Neural progenitor cell (in vitro differentiated cells): ENCODE measurements around the gene TMEM39A. TPM values are rescaled to one million over a fixed set of nuclear protein-coding genes. Genes with fewer than 3 reads are reported as not detected.

Experiments
- DNase-seq: peaks from one replicate; pipeline ENCODE4 v3.0.0-alpha.2; 2016; ENCODE audit warnings: low spot score
- H2AFZ ChIP-seq: fragments of 200-600 bp; sonication (generic); replicated peaks from 2 replicates; pipeline ENCODE4 v1.6.1; 2016; ENCODE audit warnings: antibody characterized with exemption
- H3F3A ChIP-seq: fragments of 200-600 bp; sonication (generic); 2 replicates; pipeline ENCODE4 v1.6.1; 2016; ENCODE audit warnings: antibody characterized with exemption, low read depth
- H3K27ac ChIP-seq: fragments of 200-600 bp; sonication (generic); 2 replicates; pipeline ENCODE4 v1.5.1; 2016; ENCODE audit warnings: mild to moderate bottlenecking
- H3K27me3 ChIP-seq: fragments of 200-600 bp; sonication (generic); 2 replicates; pipeline ENCODE4 v1.6.1; 2016; ENCODE audit warnings: mild to moderate bottlenecking, moderate library complexity
- H3K36me3 ChIP-seq: fragments of 200-600 bp; sonication (generic); 2 replicates; pipeline ENCODE4 v1.5.1; 2016
- H3K4me1 ChIP-seq: fragments of 200-600 bp; sonication (generic); 2 replicates; pipeline ENCODE4 v1.6.1; 2016; ENCODE audit warnings: mixed run types
- H3K4me2 ChIP-seq: fragments of 200-600 bp; sonication (generic); 2 replicates; pipeline ENCODE4 v1.6.1; 2016
- H3K4me3 ChIP-seq: fragments of 200-600 bp; sonication (generic); 2 replicates; pipeline ENCODE4 v1.5.1; 2016
- H3K79me2 ChIP-seq: fragments of 200-600 bp; sonication (generic); 2 replicates; pipeline ENCODE4 v1.6.1; 2016; ENCODE audit warnings: low read depth
- H3K9ac ChIP-seq: fragments of 200-600 bp; sonication (generic); 2 replicates; pipeline ENCODE4 v1.6.1; 2016
- H3K9me3 ChIP-seq: fragments of 200-600 bp; sonication (generic); 2 replicates; pipeline ENCODE4 v1.5.1; 2016; ENCODE audit warnings: low read depth
- H4K20me1 ChIP-seq: fragments of 200-600 bp; sonication (generic); 2 replicates; pipeline ENCODE4 v1.6.1; 2016; ENCODE audit warnings: low read depth
- H3K27ac Mint-ChIP-seq: 3 replicates; pipeline ENCODE4 v1.8.0; 2021; ENCODE audit warnings: mixed read lengths
- H3K27me3 Mint-ChIP-seq: 2 replicates; pipeline ENCODE4 v1.8.0; 2022; ENCODE audit warnings: low read depth, mild to moderate bottlenecking, inconsistent platforms, moderate library complexity, mixed read lengths; ENCODE audit not compliant: insufficient read depth
- H3K36me3 Mint-ChIP-seq: 3 replicates; pipeline ENCODE4 v1.8.0; 2021; ENCODE audit warnings: mixed read lengths
- H3K4me1 Mint-ChIP-seq: 3 replicates; pipeline ENCODE4 v1.8.0; 2021; ENCODE audit warnings: mixed read lengths
- H3K4me3 Mint-ChIP-seq: 3 replicates; pipeline ENCODE4 v1.8.0; 2021; ENCODE audit warnings: mild to moderate bottlenecking, moderate library complexity, mixed read lengths
- H3K9me3 Mint-ChIP-seq: 3 replicates; pipeline ENCODE4 v1.8.0; 2020; ENCODE audit warnings: mixed read lengths
- CTCF ChIP-seq: fragments of 200-600 bp; sonication (generic); IDR thresholded peaks from 2 replicates; pipeline ENCODE4 v1.5.1; 2017; ENCODE audit warnings: antibody characterized with exemption, mild to moderate bottlenecking
- EZH2 ChIP-seq: fragments of 200-600 bp; sonication (generic); IDR thresholded peaks from 2 replicates; pipeline ENCODE4 v1.6.1; 2017; ENCODE audit warnings: antibody characterized with exemption, mild to moderate bottlenecking, moderate library complexity
- EZH2phosphoT487 ChIP-seq: fragments of 200-600 bp; sonication (generic); IDR thresholded peaks from 2 replicates; pipeline ENCODE4 v1.6.1; 2017; ENCODE audit warnings: antibody characterized with exemption
- total RNA-seq: library from RNA; depleted of rRNA; stranded (reverse); fragments of >200 nt; gene quantifications from 2 replicates; pipeline ENCODE4 v1.2.3, GENCODE V29; 2015; ENCODE audit warnings: low replicate concordance

The TMEM39A gene
- total RNA-seq, 1 donor from 2014 or later, result 41.2 TPM

- Mint-ChIP-seq H3K4me3 (peak overlapping the region; percentile 99), H3K27ac (no peak overlapping the region), H3K27me3 (peaks cover 2% of the 10 kb centered on the region), H3K9me3 (no peaks in the 10 kb centered on the region), H3K4me1 (peaks cover 19% of the 10 kb centered on the region), H3K36me3 (peaks cover 4% of the 10 kb centered on the region)
- Histone ChIP-seq H4K20me1 (peaks cover 15% of the 10 kb centered on the region), H3K4me2 (peak overlapping the region; percentile 93), H3K9me3 (no peaks in the 10 kb centered on the region), H3K9ac (peak overlapping the region; percentile 40), H3F3A (peaks cover 6% of the 10 kb centered on the region), H3K79me2 (peaks cover 51% of the 10 kb centered on the region), H3K36me3 (no peaks in the 10 kb centered on the region), H3K4me3 (peak overlapping the region; percentile 67), H3K27ac (no peak overlapping the region), H3K4me1 (peaks cover 19% of the 10 kb centered on the region), H2AFZ (no peak overlapping the region), H3K27me3 (no peaks in the 10 kb centered on the region)
- TF ChIP-seq EZH2 (no peak), CTCF (no peak)
- no peak for DNase-seq
Observed at GRCh38 chr3:119500265-119500664, 36.9 kb upstream of the TMEM39A start.

- Histone ChIP-seq H3K79me2 (peaks cover 51% of the 10 kb centered on the region), H3K36me3 (no peaks in the 10 kb centered on the region), H4K20me1 (peaks cover 15% of the 10 kb centered on the region), H3K4me1 (peaks cover 19% of the 10 kb centered on the region), H2AFZ (peak within 1 kb of the TSS; percentile 84), H3F3A (peaks cover 6% of the 10 kb centered on the region), H3K27me3 (no peaks in the 10 kb centered on the region), H3K4me2 (peak within 1 kb of the TSS; percentile 93), H3K4me3 (peak within 1 kb of the TSS; percentile 67), H3K9ac (peak within 1 kb of the TSS; percentile 80), H3K27ac (peak within 1 kb of the TSS; percentile 76), H3K9me3 (no peaks in the 10 kb centered on the region)
- Mint-ChIP-seq H3K27me3 (peaks cover 2% of the 10 kb centered on the region), H3K4me1 (peaks cover 19% of the 10 kb centered on the region), H3K4me3 (peak within 1 kb of the TSS; percentile 99), H3K36me3 (no peaks in the 10 kb centered on the region), H3K9me3 (no peaks in the 10 kb centered on the region), H3K27ac (peak within 1 kb of the TSS; percentile 97)
- no peak for TF ChIP-seq EZH2phosphoT487
- TF ChIP-seq EZH2, result peak; percentile 50
- TF ChIP-seq CTCF, result no peak
- DNase-seq, result peak; percentile 98
Observed at GRCh38 chr3:119498186-119499011, 35.0 kb upstream of the TMEM39A start, which contains the start of gene TIMMDC1. Gene TIMMDC1, plus strand, starts transcription at chr3:119498547. Its CDS starts 187 bp downstream, at chr3:119498734.

- Histone ChIP-seq H2AFZ (peak overlapping the region; percentile 84), H3K79me2 (peaks cover 51% of the 10 kb centered on the region), H3K36me3 (no peaks in the 10 kb centered on the region), H3K27me3 (no peaks in the 10 kb centered on the region), H3K9ac (peak overlapping the region; percentile 63), H3F3A (peaks cover 6% of the 10 kb centered on the region), H3K9me3 (no peaks in the 10 kb centered on the region), H3K4me3 (peak overlapping the region; percentile 67), H3K27ac (no peak overlapping the region), H3K4me2 (peak overlapping the region; percentile 93), H3K4me1 (peaks cover 19% of the 10 kb centered on the region), H4K20me1 (peaks cover 15% of the 10 kb centered on the region)
- H3K27me3 Mint-ChIP-seq, result peaks cover 2% of the 10 kb centered on the region
- H3K36me3 Mint-ChIP-seq, result peaks cover under 1% of the 10 kb centered on the region
- peak overlapping the region; percentile 97 for H3K27ac Mint-ChIP-seq
- TF ChIP-seq CTCF, result no peak
- TF ChIP-seq EZH2, result no peak
- TF ChIP-seq EZH2phosphoT487, result no peak
- peak; percentile 25 for DNase-seq
- H3K4me3 Mint-ChIP-seq, result peak overlapping the region; percentile 99
- peaks cover 19% of the 10 kb centered on the region for H3K4me1 Mint-ChIP-seq
- no peaks in the 10 kb centered on the region for H3K9me3 Mint-ChIP-seq
Observed at GRCh38 chr3:119497820-119498185, 34.4 kb upstream of the TMEM39A start.
